Calu3 (cell line): ENCODE results near the gene FERMT1. TPM values are rescaled to one million over a fixed set of nuclear protein-coding genes. Genes with fewer than 3 reads are reported as not detected.

ENCODE experiments used
- BruUV-seq: library from RNA; stranded (reverse); fragments of 400-500 nt; replicated peaks from 2 replicates; lab custom pipeline; 2021; lab: Mats Ljungman, UMichigan
- CTCF ChIA-PET: fragments of 300-600 bp; sonication (Branson Sonifier 250); formaldehyde crosslinking; loops from one replicate; lab custom pipeline; 2022; ENCODE audit warnings: antibody characterized with exemption; lab: Charles Lee
- DNase-seq: peaks from one replicate; pipeline ENCODE4 v3.0.0; 2022
- H3K27ac Mint-ChIP-seq: one replicate; pipeline ENCODE4 v1.8.0; 2022; ENCODE audit warnings: mixed read lengths; ENCODE audit not compliant: unreplicated experiment
- H3K27me3 Mint-ChIP-seq: one replicate; pipeline ENCODE4 v1.8.0; 2022; ENCODE audit warnings: mixed read lengths; ENCODE audit not compliant: unreplicated experiment
- H3K36me3 Mint-ChIP-seq: one replicate; pipeline ENCODE4 v1.8.0; 2022; ENCODE audit warnings: mild to moderate bottlenecking, moderate library complexity, mixed read lengths; ENCODE audit not compliant: insufficient read depth, unreplicated experiment
- H3K4me1 Mint-ChIP-seq: one replicate; pipeline ENCODE4 v1.8.0; 2022; ENCODE audit warnings: mild to moderate bottlenecking, low read depth, mixed read lengths; ENCODE audit not compliant: unreplicated experiment
- H3K4me3 Mint-ChIP-seq: one replicate; pipeline ENCODE4 v1.8.0; 2022; ENCODE audit warnings: mild to moderate bottlenecking, low read depth, moderate library complexity, mixed read lengths; ENCODE audit not compliant: unreplicated experiment
- H3K9me3 Mint-ChIP-seq: one replicate; pipeline ENCODE4 v1.8.0; 2022; ENCODE audit warnings: low read depth, mixed read lengths; ENCODE audit not compliant: unreplicated experiment
- CTCF ChIP-seq: fragments of 200-600 bp; IDR thresholded peaks from one replicate; pipeline ENCODE4 v1.8.0; 2022; ENCODE audit warnings: antibody characterized with exemption; ENCODE audit not compliant: unreplicated experiment
- intact Hi-C: fragments of 100-400 bp; cut with micrococcal nuclease; formaldehyde crosslinking; loops from one replicate; pipeline ENCODE4 v1.10.0; 2022; ENCODE audit not compliant: unreplicated experiment
- total RNA-seq: library from RNA; stranded (reverse); gene quantifications from 2 replicates; pipeline ENCODE4 v1.2.3, GENCODE V29; 2022

Gene FERMT1
- total RNA-seq, 1 experiment from 2014 or later, result 23.5 TPM

- intact Hi-C loops, result no loop called here
- Mint-ChIP-seq H3K9me3 (no peaks in the 10 kb centered on the region), H3K27ac (no peak overlapping the region), H3K4me3 (no peak overlapping the region), H3K4me1 (no peaks in the 10 kb centered on the region), H3K36me3 (peaks cover 14% of the 10 kb centered on the region), H3K27me3 (no peaks in the 10 kb centered on the region)
- no peak for TF ChIP-seq CTCF
- BruUV-seq, result no TSS peak
- CTCF ChIA-PET, result no interaction called here
- DNase-seq, result no peak
Measured at GRCh38 chr20:6070829-6071695, 51.8 kb downstream of the FERMT1 start.

GRCh38 chr20:6069669-6070068 lies 53.2 kb downstream of the FERMT1 start:
- CTCF ChIA-PET, result no interaction called here

GRCh38 chr20:6067763-6068318 lies 55.0 kb downstream of the FERMT1 start:
- H3K4me1 Mint-ChIP-seq, result no peaks in the 10 kb centered on the region
- no peak for TF ChIP-seq CTCF
- intact Hi-C loops, result no loop called here
- no peak overlapping the region for H3K27ac Mint-ChIP-seq
- H3K4me3 Mint-ChIP-seq, result no peak overlapping the region
- CTCF ChIA-PET, result no interaction called here
- no peaks in the 10 kb centered on the region for H3K27me3 Mint-ChIP-seq
- H3K9me3 Mint-ChIP-seq, result no peaks in the 10 kb centered on the region
- peaks cover 4% of the 10 kb centered on the region for H3K36me3 Mint-ChIP-seq
- no TSS peak for BruUV-seq
- no peak for DNase-seq

More at GRCh38 chr20:6069669-6070068, 53.2 kb downstream of the FERMT1 start:
- H3K4me3 Mint-ChIP-seq, result no peak overlapping the region
- no peaks in the 10 kb centered on the region for H3K27me3 Mint-ChIP-seq
- H3K4me1 Mint-ChIP-seq, result no peaks in the 10 kb centered on the region
- no peak overlapping the region for H3K27ac Mint-ChIP-seq
- peaks cover 14% of the 10 kb centered on the region for H3K36me3 Mint-ChIP-seq
- no TSS peak for BruUV-seq
- intact Hi-C loops, result no loop called here
- no peak for TF ChIP-seq CTCF
- H3K9me3 Mint-ChIP-seq, result no peaks in the 10 kb centered on the region
- no peak for DNase-seq

- Mint-ChIP-seq H3K27ac (no peak overlapping the region), H3K36me3 (no peaks in the 10 kb centered on the region), H3K4me3 (no peak overlapping the region), H3K27me3 (no peaks in the 10 kb centered on the region), H3K4me1 (no peaks in the 10 kb centered on the region), H3K9me3 (no peaks in the 10 kb centered on the region)
- no peak for DNase-seq
- CTCF ChIA-PET, result no interaction called here
- TF ChIP-seq CTCF, result no peak
- no TSS peak for BruUV-seq
- intact Hi-C loops, result no loop called here
Measured at GRCh38 chr20:6066582-6066981, 56.2 kb downstream of the FERMT1 start.
